Fibroblast of skin of abdomen (primary cell): ENCODE measurements around the gene HECTD4.
"Not testable (repeated sequence)": the region's sequence is repeated elsewhere in the genome, so short reads cannot be mapped to it uniquely, and the experiment has no call there.

ENCODE experiments used
- DNase-seq: peaks from one replicate; pipeline ENCODE4 v3.0.0-alpha.2; 2013

The HECTD4 gene

DNA sequence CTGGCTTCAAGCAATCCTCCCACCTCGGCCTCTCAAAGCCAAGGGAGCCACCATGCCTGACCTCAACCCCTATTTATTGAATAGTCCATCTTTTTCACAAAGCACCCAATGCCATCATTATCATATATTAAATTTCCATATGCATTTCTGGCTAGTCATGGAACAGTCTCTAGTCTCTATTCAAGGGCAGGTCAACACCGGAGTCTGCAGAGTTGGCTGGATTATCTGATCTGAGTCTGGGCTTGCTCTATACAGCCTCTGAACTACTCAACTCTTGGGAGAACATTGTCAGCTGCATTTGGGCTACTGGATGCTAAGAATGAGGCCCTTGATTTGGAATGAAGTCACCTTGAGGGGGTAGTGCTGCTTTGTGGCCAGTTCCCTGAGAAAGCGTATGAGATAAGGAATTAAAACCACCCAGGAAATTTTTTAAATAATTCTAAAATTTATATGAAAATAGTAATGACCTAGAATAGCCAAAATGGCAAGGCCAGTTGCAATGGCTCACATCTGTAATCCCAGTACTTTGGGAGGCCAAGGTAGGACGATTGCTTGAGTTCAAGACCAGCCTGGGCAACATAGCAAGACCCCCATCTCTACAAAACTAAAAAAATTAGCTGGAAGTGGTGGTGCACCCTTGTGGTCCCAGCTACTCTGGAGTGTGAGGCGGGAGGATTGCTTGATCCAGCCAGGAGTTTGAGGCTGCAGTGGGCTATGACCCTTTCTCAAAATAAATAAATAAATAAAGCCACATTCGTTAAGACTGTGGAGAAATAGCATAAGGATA lies 266.8 kb downstream of the HECTD4 start:
- DNase-seq: no peak

DNA sequence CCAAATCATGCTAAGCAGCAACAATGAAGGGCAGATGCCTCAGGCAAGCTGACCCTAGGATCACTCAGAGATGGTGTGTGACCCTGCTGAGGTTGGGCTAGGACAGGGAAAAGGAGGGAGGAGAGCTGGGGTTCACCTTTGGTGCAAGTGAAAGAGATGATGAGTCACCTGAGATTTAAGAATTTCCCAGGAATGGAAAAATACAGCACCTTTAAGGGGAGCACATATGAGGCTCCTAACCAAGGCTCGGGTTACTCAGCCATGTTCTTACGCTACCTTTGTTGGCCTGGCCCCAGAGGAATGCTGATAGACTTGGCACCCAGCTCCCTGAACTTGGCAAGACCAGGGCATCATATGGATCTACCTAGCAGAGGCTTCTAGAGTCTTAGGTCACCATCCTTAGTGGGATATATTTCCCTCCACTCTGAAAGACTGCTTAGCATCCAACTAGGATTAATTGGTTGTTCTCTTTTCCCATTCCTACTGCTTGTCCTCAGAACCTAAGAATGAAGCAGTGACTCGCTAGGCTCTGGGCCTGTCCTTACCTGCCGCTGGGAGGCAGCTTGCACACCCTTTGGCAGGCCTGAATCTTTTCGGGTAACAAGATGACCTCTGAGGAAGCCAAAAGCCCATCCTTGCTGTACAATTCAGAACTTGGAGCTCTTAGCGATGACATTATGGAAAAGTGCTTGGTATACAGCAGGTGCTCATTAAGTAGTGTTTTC lies 269.7 kb downstream of the HECTD4 start:
- no peak for DNase-seq

DNA sequence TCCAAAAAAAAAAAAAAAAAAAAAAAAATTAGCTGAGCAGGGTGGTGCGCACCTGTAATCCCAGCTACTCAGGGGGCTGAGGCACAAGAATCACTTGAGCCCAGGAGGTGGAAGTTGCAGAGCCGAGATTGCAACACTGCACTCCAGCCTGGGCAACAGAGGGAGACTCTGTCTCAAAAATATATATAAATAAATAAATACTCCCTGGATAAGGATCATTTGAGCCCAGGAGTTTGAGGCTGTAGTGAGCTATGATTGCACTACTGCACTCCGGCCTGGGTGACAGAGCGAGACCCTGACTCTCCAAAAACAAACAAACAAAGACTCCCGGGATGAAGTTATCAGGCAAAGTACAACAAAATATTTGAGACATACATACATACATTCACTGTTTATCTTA lies 270.3 kb downstream of the HECTD4 start:
- no peak for DNase-seq

DNA sequence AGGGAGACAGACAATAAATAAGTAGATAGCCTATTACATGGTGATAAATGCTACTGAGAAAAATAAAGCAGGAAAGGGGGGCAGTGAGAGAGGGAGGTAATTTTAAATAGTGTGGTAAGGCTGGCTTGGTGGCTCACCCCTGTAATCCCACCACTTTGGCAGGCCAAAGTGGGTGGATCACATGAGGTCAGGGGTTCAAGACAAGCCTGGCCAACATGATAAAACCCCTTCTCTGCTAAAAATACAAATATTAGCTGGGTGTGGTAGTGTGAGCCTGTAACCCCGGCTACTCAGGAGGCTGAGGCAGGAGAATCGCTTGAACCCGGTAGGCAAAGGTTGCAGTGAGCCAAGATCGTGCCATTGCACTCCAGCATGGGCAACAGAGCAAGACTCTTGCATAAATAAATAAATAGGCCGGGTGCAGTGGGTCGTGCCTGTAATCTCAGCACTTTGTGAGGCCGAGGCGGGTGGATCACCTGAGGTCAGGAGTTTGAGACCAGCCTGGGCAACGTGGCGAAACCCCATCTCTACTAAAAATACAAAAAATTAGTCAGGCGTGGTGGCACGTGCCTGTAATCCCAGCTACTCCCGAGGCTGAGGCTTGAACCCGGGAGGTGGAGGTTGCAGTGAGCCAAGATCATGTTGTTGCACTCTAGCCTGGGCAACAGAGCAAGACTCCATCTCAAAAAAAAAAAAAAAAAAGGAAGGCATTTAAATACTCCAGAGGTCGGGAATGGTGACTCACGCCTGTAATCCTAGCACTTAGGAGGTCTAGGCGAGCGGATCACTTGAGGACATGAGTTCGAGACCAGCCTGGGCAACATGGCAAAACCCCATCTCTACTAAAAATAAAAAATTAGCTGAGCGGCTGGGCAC lies 271.2 kb downstream of the HECTD4 start:
- DNase-seq: not testable (repeated sequence)
